PC-3 (cell line): ENCODE measurements around the gene EFCC1.

Experiments
- CTCF ChIP-seq: fragments of 300-600 bp; sonication (generic); conservative IDR thresholded peaks from 2 replicates; pipeline ENCODE4 v1.5.1; 2017; ENCODE audit warnings: antibody characterized with exemption, low read depth, mild to moderate bottlenecking, low read length
- EZH2 ChIP-seq: fragments of 300-600 bp; sonication (generic); IDR thresholded peaks from one replicate; pipeline ENCODE4 v1.6.1; 2017; ENCODE audit warnings: antibody characterized with exemption, mild to moderate bottlenecking, low read length; ENCODE audit not compliant: unreplicated experiment
- EZH2phosphoT487 ChIP-seq: fragments of 300-600 bp; sonication (generic); IDR thresholded peaks from 2 replicates; pipeline ENCODE4 v1.6.1; 2018; ENCODE audit warnings: mild to moderate bottlenecking, antibody characterized with exemption, low read length, borderline replicate concordance

- TF ChIP-seq CTCF (no peak), EZH2 (no peak), EZH2phosphoT487 (no peak)
Observed at GRCh38 chr3:129016356-129016719, 15.2 kb downstream of the EFCC1 start.
